GM21447 (cell line): ENCODE results near the gene BOLA3.
"Not testable (repeated sequence)": the region's sequence is repeated elsewhere in the genome, so short reads cannot be mapped to it uniquely, and the experiment has no call there.

ENCODE experiments used
- ATAC-seq: cut with Tn5 transposase; IDR thresholded peaks from one replicate; pipeline ENCODE4 v1.9.1; 2021; ENCODE audit not compliant: unreplicated experiment

Gene BOLA3

DNA sequence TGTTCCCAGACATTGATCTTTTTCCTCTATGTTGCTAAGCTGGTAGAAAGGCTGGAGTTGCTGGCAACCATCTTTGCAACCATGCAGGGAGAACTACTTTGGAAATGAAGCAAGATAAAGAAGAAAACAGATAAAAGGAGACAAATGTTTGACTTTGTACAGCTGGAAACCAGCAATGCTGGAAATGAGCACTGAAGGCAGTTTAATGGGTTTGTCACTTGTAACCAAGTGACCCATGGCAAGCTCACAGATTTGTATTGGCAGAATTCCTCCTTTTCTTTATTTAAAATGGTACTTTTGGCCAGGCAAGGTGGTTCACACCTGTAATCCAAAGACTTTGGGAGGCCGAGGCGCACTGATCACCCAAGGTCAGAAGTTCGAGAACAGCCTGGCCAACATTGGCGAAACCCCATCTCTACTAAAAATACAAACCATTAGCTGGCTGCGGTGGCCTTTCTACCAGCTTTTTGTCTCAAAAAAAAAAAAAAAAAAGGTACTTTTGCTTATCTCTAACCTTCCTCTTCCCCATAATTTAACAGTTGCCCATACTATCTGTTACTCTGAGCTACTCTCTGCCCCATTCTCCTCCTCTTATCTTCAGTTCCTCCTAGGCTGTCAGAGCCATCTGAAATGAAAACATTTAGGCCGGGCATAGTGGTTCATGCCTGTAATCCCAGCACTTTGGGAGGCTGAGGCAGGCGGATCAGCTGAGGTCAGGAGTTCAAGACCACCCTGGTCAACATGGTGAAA lies 2.0 kb upstream of the BOLA3 start:
- no peak for ATAC-seq

DNA sequence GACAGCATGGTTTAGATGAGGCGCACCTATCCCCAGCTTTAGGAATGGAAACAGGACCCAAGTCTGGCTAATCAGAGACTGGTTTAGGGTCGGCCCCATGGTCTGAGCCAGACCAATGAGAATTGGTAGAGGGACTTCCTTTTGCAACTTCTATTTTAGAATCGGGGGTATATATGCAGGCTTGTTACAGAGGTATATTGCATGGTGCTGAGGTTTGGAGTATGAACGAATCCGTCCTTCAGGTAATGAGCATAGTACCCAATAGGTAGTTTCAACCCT lies 1.5 kb upstream of the BOLA3 start:
- ATAC-seq: no peak

DNA sequence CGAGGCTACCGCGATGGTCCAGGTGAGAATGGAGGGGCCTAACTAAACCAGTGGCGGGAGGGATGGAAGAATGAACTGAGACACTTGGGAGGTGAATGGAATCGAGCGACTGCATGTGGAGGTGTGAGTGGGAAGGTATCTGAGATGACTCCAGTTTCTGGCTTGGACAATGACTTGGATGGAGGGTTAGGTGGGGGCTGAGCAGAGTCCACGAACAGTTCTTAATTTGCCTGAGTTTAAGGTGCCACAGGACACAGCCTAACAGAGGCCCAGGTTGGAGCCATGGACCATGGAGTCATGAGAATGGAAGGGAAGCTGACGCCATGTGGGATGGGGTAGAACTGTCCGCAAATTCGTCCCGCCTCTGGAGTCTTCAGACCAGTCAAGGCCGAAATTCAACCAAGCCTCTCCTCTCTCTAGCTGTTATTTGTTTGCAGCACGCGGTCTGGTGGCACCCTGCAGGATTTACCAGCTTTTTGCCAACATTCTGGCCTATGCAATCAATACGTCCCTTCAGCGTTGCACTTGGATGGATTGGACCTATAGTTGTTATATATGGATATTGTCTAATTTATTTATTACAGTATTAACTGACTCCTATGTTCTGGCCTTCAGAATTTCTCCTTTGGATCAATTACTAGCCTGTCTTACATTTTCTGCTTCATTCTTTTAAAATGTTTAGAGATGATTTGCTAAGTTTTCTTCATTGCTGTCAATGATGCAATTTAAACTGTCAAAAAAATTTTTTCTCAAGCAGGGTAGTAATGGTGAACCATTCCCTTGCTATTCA lies 940 bp upstream of the BOLA3 start:
- no peak for ATAC-seq

DNA sequence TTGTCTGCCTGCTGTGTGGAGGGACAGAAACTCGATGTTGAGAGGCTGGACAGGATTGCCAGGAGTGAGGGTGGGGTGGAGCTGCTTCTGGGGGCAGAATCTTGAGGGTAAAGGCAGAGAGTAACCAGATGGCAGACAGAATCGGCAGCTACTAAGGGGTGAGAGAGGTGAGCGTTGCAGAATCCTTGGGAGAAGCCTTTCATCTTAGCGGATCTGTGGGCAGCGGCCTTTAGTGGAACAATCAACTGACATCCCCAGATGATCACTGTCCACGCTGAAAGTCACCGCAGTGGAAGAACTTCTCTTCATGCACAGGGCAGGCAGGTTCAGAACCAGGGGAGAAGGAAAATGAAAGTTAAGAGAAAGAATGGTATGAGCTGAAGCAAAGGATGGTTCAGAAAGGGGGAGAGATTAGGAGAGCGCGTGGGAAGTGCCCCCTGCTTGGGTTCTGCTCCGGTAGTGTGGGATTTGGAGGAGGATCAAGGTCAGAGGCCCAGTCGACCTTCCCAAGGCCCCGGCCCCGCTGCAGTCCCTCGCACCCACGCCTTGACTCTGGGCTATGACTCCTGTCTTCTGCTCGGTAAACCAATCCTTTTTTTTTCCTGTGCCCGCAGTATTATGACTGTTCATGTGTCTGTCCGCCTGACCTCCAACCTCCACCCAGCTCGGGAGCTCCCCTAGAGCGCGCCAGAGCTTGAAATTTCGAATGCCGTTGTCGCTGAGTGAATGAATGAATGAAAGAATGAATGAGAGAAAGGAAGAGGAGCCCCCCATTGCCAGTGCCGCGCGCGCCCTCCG lies 584 bp downstream of the BOLA3 start:
- peak; percentile 35 for ATAC-seq

DNA sequence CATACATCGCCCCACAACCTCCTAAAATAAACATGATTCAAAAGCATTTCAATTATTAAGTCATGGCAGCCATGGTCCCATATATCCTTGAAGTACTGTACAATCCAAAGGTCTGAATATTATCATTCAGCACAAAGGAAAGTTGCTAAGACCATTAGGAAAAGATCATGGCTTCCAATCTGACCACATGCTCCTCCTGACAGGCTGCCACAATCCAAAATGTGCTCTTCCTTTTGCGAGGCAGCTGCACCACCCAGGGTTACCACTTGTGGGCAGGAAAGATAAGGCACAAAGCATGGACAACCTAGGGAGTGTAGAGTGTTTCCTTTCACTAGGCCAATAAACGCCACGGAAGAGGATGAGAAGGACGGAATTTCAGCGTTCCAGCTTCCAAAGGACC lies 5.4 kb downstream of the BOLA3 start:
- ATAC-seq: no peak

DNA sequence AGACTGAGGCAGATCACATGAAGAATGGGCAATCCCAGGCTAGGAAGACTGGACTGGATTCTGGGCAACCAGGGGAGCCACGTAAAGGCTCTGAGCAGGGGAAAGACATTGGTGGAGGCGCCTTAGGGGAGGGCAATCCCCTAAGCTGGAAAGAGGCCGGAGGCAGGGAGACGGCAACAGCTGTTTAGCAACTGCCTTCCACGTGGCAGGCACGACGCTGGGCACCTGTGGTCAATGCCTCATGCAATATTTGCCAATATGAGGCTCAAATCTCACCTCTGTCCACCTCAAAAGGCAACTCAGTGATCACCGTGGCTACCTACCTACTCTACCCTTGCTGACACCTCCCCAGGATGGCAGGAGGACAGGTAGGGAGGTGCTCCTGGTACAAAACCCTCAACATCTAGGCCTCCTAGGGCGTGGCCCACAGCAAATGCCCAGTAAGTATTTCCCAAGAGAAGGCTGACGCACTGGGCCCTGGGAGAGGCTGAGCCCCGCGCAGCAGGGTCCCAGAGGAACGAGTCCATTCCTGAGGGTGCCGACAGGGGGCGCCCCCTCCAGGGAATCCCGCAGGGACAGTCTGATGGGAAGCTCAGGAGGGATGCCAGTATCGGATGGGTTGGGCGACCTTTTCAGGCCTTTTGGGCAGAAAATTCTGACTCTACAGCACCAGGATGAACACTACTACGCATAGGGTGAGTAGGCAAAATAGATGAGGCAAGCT lies 8.9 kb downstream of the BOLA3 start:
- ATAC-seq: no peak

DNA sequence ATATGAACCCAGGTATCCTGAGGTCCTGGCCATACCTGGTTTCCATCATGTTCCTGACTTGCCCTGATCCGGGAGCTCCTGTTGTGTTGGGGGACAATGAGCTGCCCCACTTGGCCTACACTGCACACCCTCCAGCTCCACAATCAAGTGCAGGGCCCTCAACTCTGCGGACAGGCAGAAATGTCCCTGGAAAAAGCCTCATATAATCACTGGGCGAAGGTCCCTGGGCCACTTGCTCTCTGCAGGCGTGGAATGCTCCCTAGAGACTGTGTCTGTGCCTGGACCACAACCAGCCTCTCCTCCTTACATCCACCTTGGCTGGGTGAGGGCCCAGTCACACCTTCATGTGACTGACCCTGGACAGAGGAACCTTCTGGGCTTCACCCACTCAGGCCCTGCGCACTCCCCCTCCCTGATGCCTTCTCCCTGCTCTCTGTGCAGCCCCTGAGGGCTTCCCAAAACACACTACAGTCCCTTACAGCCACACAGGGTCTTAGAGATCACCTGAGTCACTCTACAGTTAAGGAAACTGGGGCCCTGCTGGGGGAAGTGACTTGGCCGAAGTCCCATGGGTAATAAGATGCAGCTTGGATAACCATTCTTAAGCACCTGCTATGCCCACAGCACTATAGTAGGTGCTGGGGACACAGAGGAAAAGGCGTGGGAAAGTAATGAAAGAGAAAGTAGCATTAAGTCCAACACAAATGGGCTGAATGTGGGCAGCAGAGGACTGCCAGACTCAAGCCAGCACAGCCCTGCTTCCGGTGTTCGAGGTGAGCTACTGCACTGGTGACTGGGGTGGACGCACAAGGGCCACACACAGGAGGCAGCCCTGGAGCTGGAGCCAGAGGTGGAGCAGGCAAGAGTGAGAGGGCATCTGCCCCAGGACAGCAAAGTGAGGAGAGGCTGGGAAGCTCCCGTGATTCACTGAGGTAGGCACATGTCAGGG lies 9.8 kb downstream of the BOLA3 start:
- ATAC-seq: no peak

DNA sequence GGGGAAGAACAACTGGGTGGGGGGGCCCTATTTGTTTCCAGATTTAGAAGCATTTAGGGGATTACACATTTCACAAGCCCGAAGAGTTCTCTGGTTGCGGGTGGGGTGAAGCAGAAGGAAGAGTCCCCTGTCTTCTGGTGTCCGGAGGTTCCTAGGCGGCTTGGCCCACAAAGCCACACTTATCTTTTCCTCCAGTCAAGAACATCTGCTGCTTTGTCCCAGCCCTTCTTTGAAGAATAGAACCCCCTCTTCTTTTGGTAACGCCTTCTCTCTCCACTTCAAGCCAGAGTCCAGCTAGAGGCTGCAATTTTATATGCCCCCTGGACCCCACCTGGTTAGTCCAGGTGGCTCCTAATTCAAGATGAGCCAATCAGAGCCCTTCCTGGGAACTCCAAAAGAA lies 15.8 kb downstream of the BOLA3 start:
- no peak for ATAC-seq

DNA sequence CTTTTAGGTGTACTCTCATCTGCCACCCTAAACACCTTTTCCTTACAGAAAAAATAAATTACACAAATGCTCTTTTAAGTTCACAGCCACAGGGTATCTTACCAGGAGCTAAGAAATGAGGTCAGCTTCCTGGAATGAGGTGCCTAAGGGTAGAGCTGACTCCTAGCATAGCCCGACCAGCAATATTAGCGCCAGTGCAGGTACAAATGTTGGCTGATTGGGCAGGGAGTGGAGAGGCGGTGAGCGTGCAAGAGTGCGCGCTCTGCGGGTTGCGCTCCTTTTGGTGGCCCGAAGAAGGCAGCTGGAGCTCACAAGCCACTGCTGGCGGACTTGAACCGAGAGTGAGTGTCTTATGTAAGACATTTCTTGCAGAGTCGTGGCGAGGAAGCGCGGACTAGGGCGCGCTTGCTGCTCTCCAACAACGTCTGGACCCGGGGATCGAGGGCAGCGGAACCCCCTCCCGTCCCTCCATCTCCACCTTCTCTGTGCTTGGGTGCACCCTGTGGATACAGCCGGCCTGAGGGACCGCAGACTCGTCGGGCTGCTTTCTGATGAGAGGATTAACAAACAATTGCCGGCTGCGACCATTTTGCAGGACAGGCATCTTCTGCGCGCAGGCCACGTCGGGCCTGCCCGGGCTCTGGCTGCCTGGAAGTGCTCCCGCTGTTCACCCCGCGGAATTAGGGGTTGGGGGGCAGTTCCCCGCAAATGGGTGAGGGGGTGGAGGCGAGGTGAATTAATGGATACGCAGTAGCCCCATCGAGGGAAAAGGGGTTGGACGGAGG lies 17.3 kb downstream of the BOLA3 start:
- ATAC-seq: no peak

DNA sequence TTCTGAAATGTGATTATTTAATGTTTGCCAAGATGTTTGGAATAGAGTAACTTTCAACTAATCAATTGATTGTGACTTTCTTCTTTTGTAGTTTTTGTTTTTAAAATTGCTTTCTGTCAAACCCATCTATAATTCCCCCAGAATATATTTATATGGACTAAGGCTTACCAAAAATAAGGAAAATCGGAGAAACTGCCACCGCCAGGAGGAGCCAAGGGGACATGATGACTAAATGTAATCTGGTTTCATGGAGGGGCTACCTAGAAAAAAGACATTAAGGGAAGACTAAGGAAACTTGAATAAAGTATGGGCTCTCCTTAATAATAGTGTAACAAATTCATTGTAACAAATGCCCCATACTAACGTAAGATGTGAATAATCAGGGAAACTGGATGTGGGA lies 19.5 kb downstream of the BOLA3 start:
- ATAC-seq: no peak

DNA sequence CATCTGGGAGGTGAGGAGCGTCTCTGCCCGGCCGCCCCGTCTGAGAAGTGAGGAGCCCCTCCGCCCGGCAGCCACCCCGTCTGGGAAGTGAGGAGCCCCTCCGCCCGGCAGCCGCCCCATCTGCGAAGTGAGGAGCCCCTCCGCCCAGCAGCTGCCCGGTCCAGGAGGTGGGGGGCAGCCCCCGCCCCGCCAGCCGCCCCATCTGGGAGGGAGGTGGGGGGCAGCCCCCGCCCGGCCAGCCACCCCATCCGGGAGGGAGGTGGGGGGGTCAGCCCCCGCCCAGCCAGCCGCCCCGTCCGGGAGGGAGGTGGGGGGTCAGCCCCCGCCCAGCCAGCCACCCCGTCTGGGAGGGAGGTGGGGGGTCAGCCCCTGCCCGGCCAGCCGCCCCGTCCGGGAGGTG lies 23.8 kb downstream of the BOLA3 start:
- ATAC-seq: not testable (repeated sequence)

DNA sequence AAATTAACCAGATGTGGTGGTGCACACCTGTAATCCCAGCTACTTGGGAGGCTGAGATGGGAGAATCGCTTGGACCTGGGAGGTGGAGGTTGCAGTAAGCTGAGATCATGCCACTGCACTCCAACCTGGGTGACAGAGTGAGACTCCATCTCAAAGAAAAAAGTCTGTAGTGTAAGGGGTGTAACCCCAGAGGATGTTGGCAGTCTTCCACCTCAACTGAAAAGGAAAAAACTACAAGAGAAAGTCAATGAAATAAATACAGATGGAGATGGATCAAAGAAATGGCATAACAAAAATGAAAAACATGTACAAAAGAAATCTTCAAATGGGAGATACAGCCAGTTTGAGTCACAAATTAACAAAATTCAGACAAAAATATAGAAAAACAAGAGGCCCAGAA lies 25.9 kb downstream of the BOLA3 start:
- not testable (repeated sequence) for ATAC-seq

DNA sequence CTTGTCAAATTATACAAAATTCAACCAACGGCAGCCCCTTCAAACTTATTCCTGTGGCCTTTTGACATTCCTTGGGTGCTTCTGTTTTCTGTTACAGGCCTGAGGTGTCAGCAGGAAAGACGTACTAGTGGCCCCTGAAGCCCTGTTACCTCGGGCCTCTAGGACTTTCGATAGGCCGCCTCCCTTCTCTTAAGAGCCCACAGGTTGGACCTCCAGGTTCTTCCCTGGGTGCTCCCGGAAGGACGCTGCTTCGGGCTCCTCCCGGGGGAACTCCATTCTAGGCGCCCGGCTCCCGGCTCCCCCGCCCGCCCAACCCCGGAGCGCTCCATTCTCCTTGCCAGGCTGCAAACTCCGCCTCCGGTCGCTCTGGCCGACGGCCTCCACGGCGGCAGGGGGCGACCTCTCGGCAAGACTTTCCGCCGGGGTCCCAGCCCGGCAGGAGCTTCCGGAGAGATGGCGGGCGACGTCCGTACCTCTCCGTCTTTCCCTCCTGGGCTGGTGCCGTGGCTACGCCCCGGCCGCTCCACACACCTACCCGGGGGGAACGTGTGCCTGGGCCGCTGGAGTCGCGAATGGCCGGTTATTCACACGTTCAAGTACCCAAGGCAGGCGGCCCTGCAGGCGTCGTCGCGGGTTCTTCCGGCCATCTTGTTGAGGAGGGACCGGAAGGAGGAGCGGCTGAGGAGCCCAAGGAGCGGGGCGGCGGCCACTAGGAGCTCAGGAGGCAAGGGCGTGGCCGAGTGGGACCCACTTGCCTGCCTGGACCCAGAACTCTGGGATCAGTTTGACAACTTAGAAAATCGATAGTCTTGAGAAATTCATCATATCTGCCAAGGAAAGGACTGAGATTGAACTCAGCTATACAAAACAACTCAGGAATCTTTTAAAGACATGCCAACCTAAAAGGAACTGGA lies 27.5 kb downstream of the BOLA3 start:
- peak; percentile 95 for ATAC-seq

DNA sequence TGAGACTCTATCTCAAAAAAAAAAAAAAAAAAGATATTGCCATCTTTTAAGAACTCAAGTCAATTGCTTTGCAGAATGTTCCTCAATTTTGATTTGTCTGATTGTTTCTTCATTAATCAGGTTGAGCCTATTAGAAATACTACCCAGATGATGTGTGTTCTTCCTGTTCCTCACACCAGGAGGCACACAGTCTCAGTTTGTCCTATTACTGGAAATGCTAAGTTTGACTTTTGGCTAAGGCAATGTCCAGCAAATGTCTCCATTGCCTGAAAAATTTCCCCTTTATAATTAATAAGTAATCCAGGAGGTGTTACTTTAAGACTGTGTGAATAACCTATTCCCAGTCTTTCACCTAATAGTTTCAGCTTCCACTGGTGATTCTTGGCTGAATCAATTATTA lies 28.4 kb downstream of the BOLA3 start:
- ATAC-seq: no peak

DNA sequence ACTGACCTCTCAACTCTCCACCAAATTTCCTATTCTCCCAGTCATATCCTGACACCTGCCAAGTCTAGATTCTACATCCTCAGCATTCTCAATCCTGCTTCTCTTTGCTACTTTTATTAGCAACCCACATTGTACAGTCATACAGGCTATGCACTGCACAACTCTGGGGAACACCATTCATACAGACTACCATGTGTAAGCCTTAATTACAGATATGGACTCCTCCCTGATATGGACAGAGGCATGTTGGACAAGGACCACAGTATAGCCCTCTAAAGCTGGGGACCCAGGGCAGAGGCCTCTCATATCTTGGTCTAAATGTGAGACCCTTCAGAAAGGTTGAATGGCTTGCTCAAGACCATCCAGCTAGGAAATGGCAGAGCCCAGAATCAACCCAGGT lies 36.3 kb downstream of the BOLA3 start:
- no peak for ATAC-seq

DNA sequence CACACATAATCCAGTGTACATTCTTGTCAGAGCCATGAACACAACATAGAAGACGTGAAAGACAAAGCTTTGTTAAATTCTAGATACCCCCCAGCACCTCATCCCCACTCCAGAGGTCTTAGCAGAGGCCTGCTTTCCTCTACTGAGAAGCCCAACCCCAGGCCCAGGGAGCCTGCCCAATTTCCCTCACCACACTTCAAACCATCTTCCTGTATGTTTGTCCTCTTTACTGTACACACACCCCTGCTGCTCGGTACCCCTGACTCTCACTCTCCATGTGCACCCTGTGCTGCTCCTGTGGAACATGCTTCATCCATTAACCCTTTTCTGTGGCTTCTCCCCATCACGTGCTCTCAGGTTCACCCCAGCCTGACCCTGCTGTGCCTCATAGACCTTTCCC lies 37.2 kb downstream of the BOLA3 start:
- no peak for ATAC-seq

DNA sequence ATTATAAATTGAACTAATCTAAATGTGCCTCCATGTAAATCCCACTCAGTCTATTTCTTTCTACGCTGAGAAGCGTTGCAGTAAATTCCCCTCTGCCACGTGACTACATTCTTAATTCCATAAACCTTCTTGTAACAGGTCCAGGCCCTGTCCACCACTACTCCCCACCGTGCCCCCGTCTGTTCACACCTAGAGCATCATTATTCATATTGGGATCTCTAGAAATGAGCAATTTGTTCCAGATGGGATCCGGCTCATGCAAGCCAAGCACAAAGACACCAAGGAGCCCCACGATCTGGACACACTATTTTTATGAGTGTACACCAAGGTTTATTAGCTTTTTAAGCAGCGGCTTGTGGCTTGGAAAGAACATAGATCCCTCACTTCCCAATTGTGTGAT lies 38.2 kb downstream of the BOLA3 start:
- no peak for ATAC-seq

DNA sequence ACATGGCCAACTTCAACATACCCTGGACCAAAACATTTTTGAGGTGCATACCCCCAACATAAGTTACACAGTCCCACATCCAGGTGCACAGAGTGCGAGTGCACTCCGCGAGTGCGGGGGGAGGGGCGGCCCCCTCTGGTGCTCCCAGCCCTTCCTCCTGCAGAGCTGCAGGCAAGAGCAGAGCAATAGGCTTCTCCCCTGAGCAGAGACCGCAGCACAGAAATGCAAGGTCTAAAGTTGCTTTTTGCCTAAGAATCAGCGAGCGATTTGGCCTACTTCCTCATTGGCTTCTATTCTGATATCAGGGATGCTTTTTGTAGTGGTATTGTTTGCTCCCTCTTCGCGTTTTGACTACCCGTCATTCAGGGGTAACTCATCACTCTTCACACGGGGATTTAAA lies 40.6 kb downstream of the BOLA3 start:
- no peak for ATAC-seq
